Measurements from ENCODE around the gene LRRFIP1.

LRRFIP1 gene

DNA sequence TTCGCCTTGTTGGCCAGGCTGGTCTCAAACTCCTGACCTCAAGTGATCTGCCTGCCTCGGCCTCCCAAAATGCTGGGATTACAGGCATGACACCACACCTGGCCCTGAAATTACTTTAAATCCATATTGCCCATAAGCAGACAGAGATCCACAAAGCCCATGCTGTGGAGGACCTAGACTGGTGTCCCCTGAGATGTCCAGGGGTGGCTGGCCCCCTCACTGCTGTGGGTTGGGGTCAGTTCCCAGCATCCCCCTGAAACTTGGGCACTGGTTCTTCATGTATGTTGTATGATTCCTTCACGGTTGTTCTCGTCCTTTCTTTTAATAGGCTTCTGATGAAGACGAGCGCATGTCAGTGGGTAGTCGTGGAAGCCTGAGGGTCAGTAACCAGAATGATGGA lies 93.1 kb downstream of the LRRFIP1 start:
- Histone ChIP-seq H3K4me2 (no peak overlapping the region), H4K20me1 (peaks cover 87 to 100% (median 98%) of the 10 kb centered on the region in 11 experiments), H3K36me3 (peaks cover 58 to 85% (median 70%) of the 10 kb centered on the region in 11 experiments), H3K9me3 (replicated peaks in 1 of 11) (no peaks in the 10 kb centered on the region), H3K27ac (no peak overlapping the region), H3K27me3 (no peaks in the 10 kb centered on the region), H3K9ac (no peak overlapping the region), H3K4me3 (no peak overlapping the region), H3K4me1 (peaks cover 64 to 80% (median 75%) of the 10 kb centered on the region in 10 experiments)
- no peak for TF ChIP-seq Cebpa-rat (IDR thresholded peaks at IDR 0.05)

GRCh38 chr2:237720957-237721356 lies 93.6 kb downstream of the LRRFIP1 start:
- TF ChIP-seq Cebpa-rat (IDR thresholded peaks at IDR 0.05) = no peak
- H3K27ac ChIP-seq = no peak overlapping the region
- H3K4me1 ChIP-seq = peaks cover 64 to 80% (median 74%) of the 10 kb centered on the region in 10 experiments
- no peak overlapping the region for H3K9ac ChIP-seq
- peaks cover 59 to 90% (median 74%) of the 10 kb centered on the region in 11 experiments for H3K36me3 ChIP-seq
- H3K9me3 ChIP-seq (replicated peaks in 1 of 11) = no peaks in the 10 kb centered on the region
- H3K4me3 ChIP-seq = no peak overlapping the region
- H3K4me2 ChIP-seq = no peak overlapping the region; a peak in 1 of 22 replicates
- H4K20me1 ChIP-seq = peaks cover 86 to 100% (median 98%) of the 10 kb centered on the region in 11 experiments; a peak in 21 of 22 replicates
- no peaks in the 10 kb centered on the region for H3K27me3 ChIP-seq

DNA sequence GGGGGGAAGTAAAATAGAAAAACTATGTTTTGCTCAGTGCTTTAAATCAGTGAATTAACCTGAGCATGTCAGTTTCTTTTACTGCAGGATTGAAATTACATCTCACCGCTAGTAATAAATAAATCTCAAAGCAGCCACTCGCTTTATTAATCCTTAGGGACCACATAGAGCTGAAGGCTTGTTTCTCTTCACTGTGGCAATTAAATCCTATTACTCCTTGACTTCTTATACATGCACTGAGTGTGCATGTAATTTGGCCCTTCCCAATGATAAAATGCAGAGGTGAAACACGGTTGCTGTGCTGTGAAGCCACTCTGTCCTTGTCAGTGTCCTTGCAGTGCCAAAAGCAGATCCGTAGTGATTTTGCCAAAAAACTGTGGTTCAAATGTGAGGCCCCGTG lies 94.1 kb downstream of the LRRFIP1 start:
- Histone ChIP-seq H3K4me2 (peak overlapping the region in 1 of 11 experiments; percentile 21; a peak in 1 of 22 replicates), H4K20me1 (peaks cover 85 to 100% (median 98%) of the 10 kb centered on the region in 11 experiments; a peak in 21 of 22 replicates), H3K4me3 (no peak overlapping the region), H3K27me3 (no peaks in the 10 kb centered on the region), H3K9ac (peak overlapping the region in 1 of 11 experiments; percentile 7; a peak in 1 of 22 replicates), H3K9me3 (replicated peaks in 1 of 11) (no peaks in the 10 kb centered on the region), H3K4me1 (peaks cover 63 to 80% (median 73%) of the 10 kb centered on the region in 10 experiments), H3K36me3 (peaks cover 59 to 95% (median 77%) of the 10 kb centered on the region in 11 experiments), H3K27ac (peak overlapping the region in 2 of 11 experiments; percentile 3 to 44; a peak in 2 of 22 replicates)
- TF ChIP-seq Cebpa-rat (IDR thresholded peaks at IDR 0.05) = no peak

DNA sequence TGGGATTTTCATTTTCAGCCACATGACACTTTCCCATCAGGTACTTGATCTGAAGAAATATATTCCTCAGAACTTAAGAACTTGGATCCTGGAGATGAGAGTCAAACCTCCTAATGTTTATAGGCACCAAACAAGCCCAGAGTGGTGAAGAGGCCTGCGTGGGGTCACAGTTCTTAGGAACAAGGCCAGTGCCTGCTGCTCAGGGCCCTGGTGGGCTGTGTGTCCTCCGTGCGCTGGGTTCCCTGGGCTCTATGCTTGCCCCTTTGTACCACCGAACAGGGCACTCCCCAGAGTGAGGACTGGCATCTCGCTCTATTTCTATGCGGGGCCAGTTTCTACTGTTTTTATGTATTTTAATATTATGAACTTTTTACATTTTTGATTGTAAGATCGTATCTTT lies 95.2 kb downstream of the LRRFIP1 start:
- TF ChIP-seq Cebpa-rat (IDR thresholded peaks at IDR 0.05) = no peak
- Histone ChIP-seq H3K9ac (peak overlapping the region in 1 of 11 experiments; percentile 48; a peak in 2 of 22 replicates), H3K36me3 (peaks cover 51 to 96% (median 72%) of the 10 kb centered on the region in 11 experiments), H3K4me3 (no peak overlapping the region), H4K20me1 (peaks cover 84 to 100% (median 97%) of the 10 kb centered on the region in 11 experiments; a peak in 21 of 22 replicates), H3K27ac (peak overlapping the region in 2 of 11 experiments; percentile 31 to 44; a peak in 1 of 22 replicates), H3K27me3 (no peaks in the 10 kb centered on the region), H3K9me3 (replicated peaks in 1 of 11) (no peaks in the 10 kb centered on the region), H3K4me2 (peak overlapping the region in 3 of 11 experiments; percentile 2 to 66 (median 60); a peak in 2 of 22 replicates), H3K4me1 (peaks cover 63 to 80% (median 72%) of the 10 kb centered on the region in 10 experiments)

DNA sequence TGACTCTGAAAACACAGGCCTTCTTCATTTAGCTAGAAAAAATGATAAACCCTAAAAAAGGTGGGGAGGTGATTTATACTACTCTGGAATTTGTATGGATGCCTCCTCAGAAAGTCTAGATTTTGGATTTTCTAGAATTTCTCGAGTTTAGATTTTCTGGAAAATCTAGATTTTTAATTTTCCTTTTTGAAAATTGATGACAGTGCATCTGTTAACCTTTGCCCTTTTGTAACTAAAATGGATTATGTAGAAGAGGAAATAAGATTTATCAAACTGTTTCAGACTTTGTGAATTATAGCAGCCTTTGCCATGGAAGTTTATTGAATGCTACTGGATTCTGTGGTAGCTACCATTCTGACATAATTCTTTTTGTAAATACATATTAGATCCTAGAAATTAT lies 95.6 kb downstream of the LRRFIP1 start:
- Histone ChIP-seq H3K4me3 (no peak overlapping the region), H3K27ac (peak overlapping the region in 2 of 11 experiments; percentile 19 to 21; a peak in 1 of 22 replicates), H3K4me1 (peaks cover 61 to 80% (median 69%) of the 10 kb centered on the region in 10 experiments), H3K27me3 (no peaks in the 10 kb centered on the region), H4K20me1 (peaks cover 84 to 100% (median 97%) of the 10 kb centered on the region in 11 experiments; a peak in 21 of 22 replicates), H3K36me3 (peaks cover 47 to 96% (median 72%) of the 10 kb centered on the region in 11 experiments), H3K9me3 (replicated peaks in 1 of 11) (no peaks in the 10 kb centered on the region), H3K9ac (0 out of 22 replicates have a peak overlapping the region, but pooled peaks of 1 of the 11 experiments have one; percentile 1), H3K4me2 (peak overlapping the region in 9 of 11 experiments; percentile 41 to 66 (median 57); a peak in 13 of 22 replicates)
- TF ChIP-seq Cebpa-rat (IDR thresholded peaks at IDR 0.05) = no peak

- Histone ChIP-seq H3K27ac (peak overlapping the region in 2 of 11 experiments; percentile 19 to 21; a peak in 3 of 22 replicates), H3K36me3 (peaks cover 44 to 96% (median 72%) of the 10 kb centered on the region in 11 experiments)
These were observed 96.2 kb downstream of the LRRFIP1 start for GRCh38 chr2:237723602-237724001.

DNA sequence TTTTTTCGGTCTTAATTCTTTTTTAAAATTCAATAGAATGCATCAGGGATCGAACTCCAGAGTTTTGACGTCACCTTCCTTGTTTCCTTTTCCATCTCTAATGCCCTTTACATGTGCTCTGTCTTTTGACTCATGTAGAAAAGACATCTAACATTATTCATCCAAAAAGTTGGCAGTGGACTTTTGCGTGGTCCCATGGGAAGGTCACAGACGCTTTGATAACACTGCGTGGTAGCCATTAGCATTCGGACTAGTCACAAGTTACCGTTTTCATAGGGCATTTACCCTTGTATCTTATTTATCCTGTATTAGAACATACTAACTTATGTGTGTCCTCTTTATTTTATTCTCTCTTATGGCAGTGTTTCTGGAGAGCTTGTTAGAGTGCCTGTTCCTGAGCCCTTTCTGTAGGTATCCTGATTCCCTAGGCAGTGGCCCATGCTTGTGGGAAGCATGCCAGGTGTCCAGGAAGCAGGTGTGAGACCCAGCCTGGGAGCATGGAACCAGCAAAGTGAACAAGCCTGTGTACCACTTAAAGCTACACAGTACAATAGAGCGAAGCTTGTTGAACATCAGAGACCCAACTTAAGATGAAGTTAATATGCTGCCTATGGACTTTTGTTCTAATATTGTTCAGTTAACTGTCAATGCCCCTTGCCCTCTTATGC lies 97.6 kb downstream of the LRRFIP1 start:
- H3K27me3 ChIP-seq = no peaks in the 10 kb centered on the region
- no peaks in the 10 kb centered on the region for H3K9me3 ChIP-seq (replicated peaks in 1 of 11)
- peak overlapping the region in 2 of 11 experiments; percentile 49 to 57; a peak in 2 of 22 replicates for H3K27ac ChIP-seq
- H4K20me1 ChIP-seq = peaks cover 87 to 100% (median 97%) of the 10 kb centered on the region in 11 experiments; a peak in 21 of 22 replicates
- peaks cover 54 to 86% (median 65%) of the 10 kb centered on the region in 10 experiments for H3K4me1 ChIP-seq
- TF ChIP-seq Cebpa-rat (IDR thresholded peaks at IDR 0.05) = no peak
- H3K9ac ChIP-seq = 0 out of 22 replicates have a peak overlapping the region, but pooled peaks of 1 of the 11 experiments have one; percentile 35
- no peak overlapping the region for H3K4me3 ChIP-seq
- peak overlapping the region in 10 of 11 experiments; percentile 5 to 78 (median 48); a peak in 15 of 22 replicates for H3K4me2 ChIP-seq
- H3K36me3 ChIP-seq = peaks cover 44 to 98% (median 83%) of the 10 kb centered on the region in 11 experiments

More at GRCh38 chr2:237723602-237724001, 96.2 kb downstream of the LRRFIP1 start:
- Histone ChIP-seq H3K4me2 (peak overlapping the region; percentile 41 to 66 (median 57)), H3K27me3 (no peaks in the 10 kb centered on the region), H3K4me1 (peaks cover 56 to 80% (median 65%) of the 10 kb centered on the region in 10 experiments), H3K9me3 (replicated peaks in 1 of 11) (no peaks in the 10 kb centered on the region), H4K20me1 (peaks cover 82 to 100% (median 95%) of the 10 kb centered on the region in 11 experiments; a peak in 21 of 22 replicates), H3K4me3 (no peak overlapping the region), H3K9ac (peak overlapping the region in 3 of 11 experiments; percentile 1 to 11 (median 11); a peak in 2 of 22 replicates)
- no peak for TF ChIP-seq Cebpa-rat (IDR thresholded peaks at IDR 0.05)

GRCh38 chr2:237725661-237726060 lies 98.3 kb downstream of the LRRFIP1 start:
- Histone ChIP-seq H3K27ac (peak overlapping the region in 3 of 11 experiments; percentile 49 to 57 (median 50); a peak in 3 of 22 replicates), H3K4me3 (no peak overlapping the region), H3K9me3 (replicated peaks in 1 of 11) (no peaks in the 10 kb centered on the region), H3K9ac (no peak overlapping the region), H3K27me3 (no peaks in the 10 kb centered on the region), H4K20me1 (peaks cover 87 to 100% (median 97%) of the 10 kb centered on the region in 11 experiments), H3K36me3 (peaks cover 40 to 98% (median 81%) of the 10 kb centered on the region in 11 experiments), H3K4me2 (peak overlapping the region in 9 of 11 experiments; percentile 5 to 78 (median 35); a peak in 14 of 22 replicates), H3K4me1 (peaks cover 54 to 93% (median 71%) of the 10 kb centered on the region in 10 experiments)
- no peak for TF ChIP-seq Cebpa-rat (IDR thresholded peaks at IDR 0.05)

Data from BLaER1 treated with 17β-estradiol and CSF1 and Interleukin-3, amounts not matched to agents 10 nM and 100 nM (cell line).